HepG2 (cell line): ENCODE data around the gene PAIP2. TPM values are rescaled to one million over a fixed set of nuclear protein-coding genes. Genes with fewer than 3 reads are reported as not detected.

Experiments used
- CBX1 ChIP-seq: IDR thresholded peaks from one replicate; pipeline ENCODE4 v1.6.1; 2016; ENCODE audit warnings: antibody characterized with exemption, low read depth
- EED ChIP-seq: sonication (generic); formaldehyde crosslinking; IDR thresholded peaks from 2 replicates; pipeline ENCODE4 v1.5.0; 2020; ENCODE audit warnings: mild to moderate bottlenecking, missing genetic modification reagents
- HOXD1 ChIP-seq: sonication (generic); formaldehyde crosslinking; IDR thresholded peaks from 2 replicates; pipeline ENCODE4 v1.5.0; 2020; ENCODE audit warnings: missing genetic modification reagents
- KLF16 ChIP-seq, 2 experiments: sonication (generic) in 1 of 2; formaldehyde crosslinking in 1 of 2; IDR thresholded peaks; 2 replicates each; pipeline versions ENCODE4 v1.6.1 to v1.8.0; 2016 to 2023; ENCODE audit warnings: missing genetic modification reagents in 2 of 2, missing compliant biosample characterization in 1 of 2
- PCBP2 ChIP-seq: fragments of 200-400 bp; formaldehyde crosslinking; optimal IDR thresholded peaks from 2 replicates; pipeline ENCODE3; 2018; ENCODE audit warnings: low read length, low read depth; ENCODE audit not compliant: poor library complexity, severe bottlenecking
- SAP130 ChIP-seq: IDR thresholded peaks from 2 replicates; pipeline ENCODE4 v1.6.1; 2016; ENCODE audit warnings: low read depth
- ZBED4 ChIP-seq: sonication (generic); formaldehyde crosslinking; IDR thresholded peaks from 2 replicates; pipeline ENCODE4 v1.4.0; 2020; ENCODE audit warnings: missing genetic modification reagents, borderline replicate concordance
- ZBTB49 ChIP-seq: sonication (generic); formaldehyde crosslinking; IDR thresholded peaks from 2 replicates; pipeline ENCODE4 v1.4.0; 2020; ENCODE audit warnings: missing genetic modification reagents, borderline replicate concordance
- ZFP36L2 ChIP-seq: sonication (generic); formaldehyde crosslinking; IDR thresholded peaks from 2 replicates; pipeline ENCODE4 v1.4.0; 2020; ENCODE audit warnings: missing genetic modification reagents
- ZNF558 ChIP-seq: sonication (generic); formaldehyde crosslinking; IDR thresholded peaks from 2 replicates; pipeline ENCODE4 v1.9.0; 2022; ENCODE audit warnings: mild to moderate bottlenecking, missing genetic modification reagents, borderline replicate concordance
- polyA plus RNA-seq, 8 experiments: library from polyadenylated mRNA; depleted of rRNA in 3 of 8; stranded (reverse) in 7 of 8; unstranded in 1 of 8; fragments of >200 nt; fragmentation: Illumina TruSeq in 4 of 8; extraction: Trizol in 4 of 8; gene quantifications; 2 replicates each; pipeline versions ENCODE4 v1.2.1 to v1.2.3, GENCODE V29; 2011 to 2016; ENCODE audit warnings: low read depth in 4 of 8, missing spikeins in 1 of 8, mixed read lengths in 1 of 8; ENCODE audit not compliant: insufficient read depth in 1 of 8
- total RNA-seq, 5 experiments: library from RNA; depleted of rRNA; stranded (reverse); fragments of >200 nt; fragmentation: Illumina TruSeq; extraction: Trizol; gene quantifications; 2 replicates each; pipeline ENCODE4 v1.2.3, GENCODE V29; 2016; ENCODE audit warnings: low read depth in 1 of 5
- TF ChIP-seq, protein P1 (sequence below): sonication (generic); formaldehyde crosslinking; IDR thresholded peaks from 2 replicates; pipeline ENCODE4 v1.5.1; 2020; ENCODE audit warnings: mild to moderate bottlenecking, missing genetic modification reagents, borderline replicate concordance
- TF ChIP-seq, protein P2 (sequence below): sonication (generic); formaldehyde crosslinking; IDR thresholded peaks from 2 replicates; pipeline ENCODE4 v1.8.1; 2023; ENCODE audit warnings: mild to moderate bottlenecking, missing genetic modification reagents
- TF ChIP-seq, protein P3 (sequence below): sonication (generic); formaldehyde crosslinking; IDR thresholded peaks from 2 replicates; pipeline ENCODE4 v1.4.0; 2020; ENCODE audit warnings: mild to moderate bottlenecking, missing genetic modification reagents
- TF ChIP-seq, protein P4 (sequence below): sonication (generic); formaldehyde crosslinking; IDR thresholded peaks from 2 replicates; pipeline ENCODE4 v1.8.1; 2023; ENCODE audit warnings: mild to moderate bottlenecking, missing genetic modification reagents, borderline replicate concordance
- TF ChIP-seq, protein P5 (sequence below): sonication (generic); formaldehyde crosslinking; IDR thresholded peaks from 2 replicates; pipeline ENCODE4 v1.4.0; 2020; ENCODE audit warnings: missing genetic modification reagents

The PAIP2 gene
- total and polyA plus RNA-seq, 2 of the 13 experiments (the other 11 are each of a cell fraction or from before 2014, with no cell fraction given), result 61.5 to 76.3 TPM

DNA sequence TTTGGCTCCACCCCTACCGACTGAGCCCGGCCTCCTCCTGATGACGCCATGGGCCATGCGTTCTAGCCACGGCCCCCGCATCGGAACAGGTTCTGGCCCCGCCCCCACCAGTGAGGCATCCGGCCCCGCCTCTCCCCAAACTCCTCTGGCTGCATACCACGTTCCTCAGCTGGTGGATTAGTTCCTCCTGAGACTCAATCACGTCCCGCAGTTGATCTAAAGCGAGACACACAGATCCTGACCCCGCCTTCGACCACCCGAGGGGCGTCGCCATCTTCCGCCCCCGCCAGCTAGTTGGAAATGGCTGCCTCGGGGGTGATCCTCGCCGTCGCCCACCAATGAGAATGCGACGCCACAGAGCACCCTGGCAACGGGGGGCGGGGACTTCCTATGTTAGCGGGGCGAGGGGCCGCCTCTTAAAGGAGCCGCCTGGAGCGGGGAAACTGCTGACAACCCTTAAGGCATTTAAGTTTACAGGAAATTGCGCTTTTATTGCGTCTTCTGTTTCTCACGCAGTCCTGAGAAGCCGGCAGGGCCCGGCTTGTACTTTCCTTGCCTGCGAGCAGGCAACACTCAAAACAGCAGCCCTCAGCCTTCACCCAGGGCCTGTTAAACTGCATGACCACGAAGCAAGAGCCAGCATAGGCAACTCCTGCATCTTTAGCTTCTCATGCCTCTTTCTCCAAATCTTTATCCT lies 62.3 kb downstream of the PAIP2 start, which contains the start of gene SPATA24 (continued):
- TF ChIP-seq EED (CRISPR knock-in tag) (no peak), ZBTB49 (CRISPR knock-in tag) (no peak), ZNF558 (CRISPR knock-in tag) (no peak), KLF16 (CRISPR knock-in tag; IDR thresholded peaks at IDR 0.05) (peak in 1 of 2 experiments; percentile 68; a peak in 1 of 4 replicates), SAP130 (peak; percentile 88), ZBED4 (CRISPR knock-in tag) (no peak), CBX1 (no peak), ZFP36L2 (CRISPR knock-in tag) (no peak), PCBP2 (no peak), HOXD1 (CRISPR knock-in tag) (no peak)
- TF ChIP-seq, protein P1, sequence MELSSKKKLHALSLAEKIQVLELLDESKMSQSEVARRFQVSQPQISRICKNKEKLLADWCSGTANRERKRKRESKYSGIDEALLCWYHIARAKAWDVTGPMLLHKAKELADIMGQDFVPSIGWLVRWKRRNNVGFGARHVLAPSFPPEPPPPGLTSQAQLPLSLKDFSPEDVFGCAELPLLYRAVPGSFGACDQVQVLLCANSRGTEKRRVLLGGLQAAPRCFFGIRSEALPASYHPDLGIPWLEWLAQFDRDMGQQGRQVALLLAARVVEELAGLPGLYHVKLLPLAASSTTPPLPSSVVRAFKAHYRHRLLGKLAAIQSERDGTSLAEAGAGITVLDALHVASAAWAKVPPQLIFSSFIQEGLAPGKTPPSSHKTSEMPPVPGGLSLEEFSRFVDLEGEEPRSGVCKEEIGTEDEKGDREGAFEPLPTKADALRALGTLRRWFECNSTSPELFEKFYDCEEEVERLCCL (CRISPR knock-in tag), result no peak
- TF ChIP-seq, protein P2, sequence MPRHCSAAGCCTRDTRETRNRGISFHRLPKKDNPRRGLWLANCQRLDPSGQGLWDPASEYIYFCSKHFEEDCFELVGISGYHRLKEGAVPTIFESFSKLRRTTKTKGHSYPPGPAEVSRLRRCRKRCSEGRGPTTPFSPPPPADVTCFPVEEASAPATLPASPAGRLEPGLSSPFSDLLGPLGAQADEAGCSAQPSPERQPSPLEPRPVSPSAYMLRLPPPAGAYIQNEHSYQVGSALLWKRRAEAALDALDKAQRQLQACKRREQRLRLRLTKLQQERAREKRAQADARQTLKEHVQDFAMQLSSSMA (CRISPR knock-in tag), result no peak
- TF ChIP-seq, protein P3, sequence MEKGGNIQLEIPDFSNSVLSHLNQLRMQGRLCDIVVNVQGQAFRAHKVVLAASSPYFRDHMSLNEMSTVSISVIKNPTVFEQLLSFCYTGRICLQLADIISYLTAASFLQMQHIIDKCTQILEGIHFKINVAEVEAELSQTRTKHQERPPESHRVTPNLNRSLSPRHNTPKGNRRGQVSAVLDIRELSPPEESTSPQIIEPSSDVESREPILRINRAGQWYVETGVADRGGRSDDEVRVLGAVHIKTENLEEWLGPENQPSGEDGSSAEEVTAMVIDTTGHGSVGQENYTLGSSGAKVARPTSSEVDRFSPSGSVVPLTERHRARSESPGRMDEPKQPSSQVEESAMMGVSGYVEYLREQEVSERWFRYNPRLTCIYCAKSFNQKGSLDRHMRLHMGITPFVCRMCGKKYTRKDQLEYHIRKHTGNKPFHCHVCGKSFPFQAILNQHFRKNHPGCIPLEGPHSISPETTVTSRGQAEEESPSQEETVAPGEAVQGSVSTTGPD (CRISPR knock-in tag), result no peak
- TF ChIP-seq, protein P4, sequence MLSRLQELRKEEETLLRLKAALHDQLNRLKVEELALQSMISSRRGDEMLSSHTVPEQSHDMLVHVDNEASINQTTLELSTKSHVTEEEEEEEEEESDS (CRISPR knock-in tag), result no peak
- TF ChIP-seq, protein P5, sequence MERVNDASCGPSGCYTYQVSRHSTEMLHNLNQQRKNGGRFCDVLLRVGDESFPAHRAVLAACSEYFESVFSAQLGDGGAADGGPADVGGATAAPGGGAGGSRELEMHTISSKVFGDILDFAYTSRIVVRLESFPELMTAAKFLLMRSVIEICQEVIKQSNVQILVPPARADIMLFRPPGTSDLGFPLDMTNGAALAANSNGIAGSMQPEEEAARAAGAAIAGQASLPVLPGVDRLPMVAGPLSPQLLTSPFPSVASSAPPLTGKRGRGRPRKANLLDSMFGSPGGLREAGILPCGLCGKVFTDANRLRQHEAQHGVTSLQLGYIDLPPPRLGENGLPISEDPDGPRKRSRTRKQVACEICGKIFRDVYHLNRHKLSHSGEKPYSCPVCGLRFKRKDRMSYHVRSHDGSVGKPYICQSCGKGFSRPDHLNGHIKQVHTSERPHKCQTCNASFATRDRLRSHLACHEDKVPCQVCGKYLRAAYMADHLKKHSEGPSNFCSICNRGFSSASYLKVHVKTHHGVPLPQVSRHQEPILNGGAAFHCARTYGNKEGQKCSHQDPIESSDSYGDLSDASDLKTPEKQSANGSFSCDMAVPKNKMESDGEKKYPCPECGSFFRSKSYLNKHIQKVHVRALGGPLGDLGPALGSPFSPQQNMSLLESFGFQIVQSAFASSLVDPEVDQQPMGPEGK (CRISPR knock-in tag), result peak; percentile 75
